ENCODE results near the gene RAB18.
"Not testable (repeated sequence)": the region's sequence is repeated elsewhere in the genome, so short reads cannot be mapped to it uniquely, and the experiment has no call there.

The RAB18 gene

DNA sequence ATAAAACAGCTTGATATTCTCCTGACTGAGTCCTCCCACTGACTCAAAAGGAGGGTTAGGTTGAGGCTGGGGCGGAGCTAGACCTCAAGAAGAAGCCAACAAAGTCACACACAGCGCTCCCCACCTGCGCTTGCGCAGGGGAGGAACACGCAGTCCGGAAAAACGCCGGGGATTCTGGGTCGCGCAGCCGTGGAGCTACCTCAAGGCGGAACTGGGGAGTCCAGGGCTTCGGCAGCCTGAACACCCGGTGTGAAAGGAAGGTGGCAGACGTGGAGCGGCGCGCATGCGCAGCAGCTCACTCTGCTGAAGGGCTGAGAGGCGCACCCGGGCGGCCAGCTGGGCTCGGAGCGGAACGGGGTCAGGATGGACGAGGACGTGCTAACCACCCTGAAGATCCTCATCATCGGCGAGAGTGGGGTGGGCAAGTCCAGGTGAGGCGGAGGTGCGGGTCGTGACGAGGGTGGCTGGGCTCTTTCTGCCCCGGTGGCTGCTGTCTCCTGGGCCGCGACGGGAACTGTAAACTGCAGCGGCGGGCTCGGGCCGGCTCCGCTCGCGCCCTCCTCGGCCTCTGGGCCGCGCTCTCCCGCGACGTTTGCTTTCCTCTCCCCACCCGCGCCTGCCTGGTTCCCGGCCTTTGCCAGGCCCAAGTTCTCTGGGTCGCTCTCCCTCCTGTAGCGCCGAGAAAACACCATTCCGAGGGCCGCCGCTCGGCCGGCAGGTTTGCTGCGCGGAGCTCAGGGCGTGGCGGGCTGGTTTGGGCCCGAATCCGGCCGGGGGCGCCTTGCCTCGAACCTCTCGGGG lies at the start of gene RAB18:
RAB18 (plus strand) TSS at position 298 of the 801 bp plus-strand sequence; CDS start at position 364, 66 bp downstream.
- peak; percentile 97 for DNase-seq (ENCODE audit: low spot score)

DNA sequence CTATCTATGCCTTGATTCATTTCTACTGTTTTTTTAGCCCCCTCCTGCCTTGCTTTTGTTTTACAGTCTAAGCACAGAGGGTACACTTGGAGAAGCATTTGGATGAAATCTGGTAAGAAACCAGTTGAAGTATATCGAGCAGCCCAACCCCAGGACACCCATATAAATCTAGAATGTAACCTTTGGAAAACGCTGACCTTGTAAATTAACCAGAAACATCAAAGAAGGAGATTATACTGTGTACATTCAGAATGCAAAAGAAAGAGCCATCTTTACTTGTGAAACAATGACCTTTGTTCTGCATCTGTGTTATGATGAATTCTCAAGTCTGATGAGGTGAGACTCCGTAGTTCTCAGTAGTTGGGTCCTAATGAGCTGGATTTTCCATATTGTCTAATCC lies 49.3 kb upstream of the RAB18 start:
- DNase-seq (ENCODE audit: low spot score) = no peak

- DNase-seq (ENCODE audit: low spot score) = no peak
These were observed 46.7 kb upstream of the RAB18 start for GRCh38 chr10:27457261-27457945.

DNA sequence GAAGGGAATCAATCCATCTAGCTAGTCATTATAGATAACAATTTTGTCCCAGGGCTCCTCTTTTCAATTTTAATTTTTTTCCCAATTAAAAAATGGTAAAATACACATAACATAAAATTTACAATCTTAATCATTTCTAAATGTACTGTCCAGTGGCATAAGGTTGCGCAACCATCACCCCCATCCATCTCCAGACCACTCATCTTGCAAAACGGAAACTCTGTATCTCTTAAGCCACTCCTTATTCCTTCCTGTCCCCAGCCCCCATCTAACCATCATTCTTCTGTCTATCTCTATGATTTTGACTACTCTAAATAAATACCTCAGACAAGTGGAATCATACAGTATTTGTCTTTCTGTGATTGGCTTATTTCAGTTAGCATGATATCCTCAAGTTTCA lies 46.1 kb upstream of the RAB18 start:
- no peak for DNase-seq (ENCODE audit: low spot score)

- no peak for DNase-seq (ENCODE audit: low spot score)
These were observed 42.8 kb upstream of the RAB18 start for GRCh38 chr10:27461312-27461711.

DNA sequence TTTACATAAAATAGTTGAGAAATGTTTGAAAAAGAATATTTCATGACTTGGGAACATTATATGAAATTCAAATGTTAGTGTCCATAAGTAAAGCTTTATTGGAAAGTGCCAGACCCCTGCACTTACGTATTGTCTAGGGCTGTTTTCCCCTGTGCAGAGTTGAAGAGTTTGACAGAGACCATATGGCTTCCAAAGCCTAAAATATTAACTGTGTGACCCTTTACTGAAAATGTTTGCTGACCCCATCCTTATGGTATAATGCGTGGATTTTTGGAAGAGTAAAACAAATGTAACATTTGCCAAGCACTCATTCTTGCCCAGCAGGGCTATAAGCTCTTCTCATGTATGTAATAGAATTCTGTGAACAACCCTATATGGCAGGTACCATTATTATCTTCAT lies 40.1 kb upstream of the RAB18 start:
- DNase-seq (ENCODE audit: low spot score) = no peak

DNA sequence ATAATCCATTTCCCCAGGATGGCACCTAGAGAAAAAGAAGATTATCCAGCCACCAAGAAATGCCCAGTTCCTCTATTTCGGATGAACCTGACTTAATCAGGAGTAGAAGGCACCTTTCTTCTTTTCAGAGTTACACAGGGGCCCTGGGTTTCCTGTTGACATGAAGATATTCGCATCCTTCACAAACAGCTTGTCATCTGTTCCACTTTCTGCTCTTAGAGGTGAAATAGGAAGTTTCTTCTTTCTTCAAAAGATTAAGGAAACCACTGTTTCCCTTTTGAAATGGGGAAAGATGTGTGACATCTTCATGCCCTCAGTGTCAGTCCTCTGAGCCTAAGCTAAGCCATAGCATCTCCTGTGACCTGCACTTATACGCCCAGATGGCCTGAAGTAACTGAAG lies 39.1 kb upstream of the RAB18 start:
- no peak for DNase-seq (ENCODE audit: low spot score)

GRCh38 chr10:27465596-27465995 lies 38.5 kb upstream of the RAB18 start:
- not testable (repeated sequence) for DNase-seq (ENCODE audit: low spot score)

- no peak for DNase-seq (ENCODE audit: low spot score)
These were observed 33.2 kb upstream of the RAB18 start for GRCh38 chr10:27470885-27471284.

- DNase-seq (ENCODE audit: low spot score) = no peak
These were observed 29.4 kb upstream of the RAB18 start for GRCh38 chr10:27474741-27475140.

- no peak for DNase-seq (ENCODE audit: low spot score)
These were observed 25.1 kb upstream of the RAB18 start for GRCh38 chr10:27479016-27479415.

GRCh38 chr10:27481486-27481885 lies 22.6 kb upstream of the RAB18 start:
- no peak for DNase-seq (ENCODE audit: low spot score)

GRCh38 chr10:27482984-27483956 lies 20.8 kb upstream of the RAB18 start:
- DNase-seq (ENCODE audit: low spot score) = no peak

GRCh38 chr10:27485368-27485767 lies 18.7 kb upstream of the RAB18 start:
- DNase-seq (ENCODE audit: low spot score) = no peak

GRCh38 chr10:27485986-27486385 lies 18.1 kb upstream of the RAB18 start:
- DNase-seq (ENCODE audit: low spot score) = no peak

DNA sequence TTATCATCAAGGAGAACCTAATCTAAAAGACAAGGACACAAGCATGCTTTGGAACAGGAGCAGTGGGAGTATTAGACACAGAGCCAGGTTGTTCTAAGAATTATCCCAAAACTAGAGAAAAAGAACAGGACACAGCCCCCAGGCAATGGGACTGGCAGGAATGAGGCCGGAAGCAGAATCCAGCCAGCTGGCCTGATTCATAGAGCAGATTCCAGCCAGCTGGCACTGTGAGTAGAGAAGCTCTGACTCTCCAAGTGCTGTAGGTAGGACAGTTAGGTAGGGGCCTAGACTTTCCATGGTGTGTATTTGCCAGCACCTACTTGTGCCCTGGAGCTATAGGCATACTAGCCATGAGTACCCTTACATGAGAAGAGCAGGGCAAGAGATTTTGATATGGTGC lies 13.3 kb upstream of the RAB18 start:
- no peak for DNase-seq (ENCODE audit: low spot score)

- no peak for DNase-seq (ENCODE audit: low spot score)
These were observed 9.8 kb upstream of the RAB18 start for GRCh38 chr10:27494116-27494805.

DNA sequence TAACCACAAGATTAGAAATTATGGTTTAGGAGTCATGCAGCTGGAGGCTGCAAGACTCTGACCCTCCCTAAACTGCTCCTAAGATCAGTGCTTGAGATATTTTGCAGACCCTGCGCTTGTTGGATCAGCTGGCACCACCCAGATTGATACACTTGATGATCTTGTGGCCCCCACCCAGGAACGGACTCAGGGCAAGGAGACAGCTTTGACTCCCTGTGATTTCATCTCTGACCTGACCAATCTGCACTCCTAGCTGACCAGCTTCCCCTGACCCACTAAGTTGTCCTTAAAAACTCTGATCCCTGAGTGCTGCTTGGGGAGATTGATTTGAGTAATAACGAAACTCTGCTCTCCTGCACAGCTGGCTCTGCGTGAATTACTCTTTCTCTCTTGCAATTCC lies 8.0 kb upstream of the RAB18 start:
- no peak for DNase-seq (ENCODE audit: low spot score)

GRCh38 chr10:27500096-27500495 lies 4.0 kb upstream of the RAB18 start:
- no peak for DNase-seq (ENCODE audit: low spot score)

GRCh38 chr10:27500886-27501285 lies 3.2 kb upstream of the RAB18 start:
- DNase-seq (ENCODE audit: low spot score) = no peak

DNA sequence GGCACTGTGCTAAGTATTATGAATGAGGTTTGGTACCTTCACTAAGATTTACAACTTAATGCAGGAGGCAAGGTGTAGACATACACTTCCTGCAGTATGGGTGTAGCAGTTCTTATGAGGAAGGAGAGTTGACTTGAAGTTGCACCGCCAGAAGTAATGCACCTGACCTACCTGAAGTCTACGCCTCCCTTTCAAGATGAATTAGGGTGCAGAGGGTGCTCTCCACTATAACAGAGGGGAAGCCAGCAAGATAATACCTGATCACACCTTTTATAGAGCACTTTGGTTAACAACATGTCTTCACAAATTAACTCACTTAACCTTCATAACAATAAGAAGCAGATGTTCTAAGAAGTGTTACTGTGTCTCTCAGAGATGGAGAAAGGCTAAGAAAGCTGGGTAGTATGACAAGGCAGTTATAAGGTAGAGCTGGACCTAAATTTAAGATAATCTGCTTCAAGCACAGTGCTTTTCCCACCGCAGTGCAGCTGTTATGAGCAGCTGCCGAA lies 552 bp upstream of the RAB18 start:
- no peak for DNase-seq (ENCODE audit: low spot score)

Measured in hematopoietic multipotent progenitor cell treated with erythropoietin and hydrocortisone succinate and interleukin-3 and kit ligand, for 15 days (in vitro differentiated cells).